Measurements from ENCODE around the gene PSTK. TPM values are rescaled to one million over a fixed set of nuclear protein-coding genes. Genes with fewer than 3 reads are reported as not detected.

Gene PSTK
- total and polyA plus RNA-seq, 7 donors: 1.6 to 3.6 (median 3.0) TPM

DNA sequence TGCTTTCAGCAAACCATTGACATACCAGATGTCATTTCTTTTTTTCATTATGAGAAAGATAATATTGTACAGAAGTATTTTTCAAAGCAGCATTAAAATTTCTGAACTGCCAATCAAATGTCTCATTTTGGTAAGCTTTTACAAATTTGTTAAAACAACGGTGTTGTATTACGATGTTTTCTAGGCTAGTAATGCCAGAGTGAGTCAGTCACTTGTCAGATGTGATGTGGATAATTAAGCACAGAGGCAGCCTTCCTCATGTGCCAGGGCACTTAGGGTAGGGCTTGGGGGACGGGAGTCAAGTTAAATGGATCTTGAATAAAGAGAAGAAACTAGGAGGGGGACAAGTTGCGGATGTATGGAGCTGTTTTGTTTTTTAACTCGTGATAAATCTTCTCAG, 10.1 kb downstream of the PSTK start:
- no peak overlapping the region for H3K27ac ChIP-seq
- H3K27me3 ChIP-seq: no peaks in the 10 kb centered on the region
- no peak overlapping the region for H3K4me3 ChIP-seq
- no peak for DNase-seq
- intact Hi-C loops (cut with DNase I): no loop called here
- no peaks in the 10 kb centered on the region for H3K9me3 ChIP-seq
- TF ChIP-seq EP300 (IDR thresholded peaks at IDR 0.05) (no peak), POLR2AphosphoS5 (IDR thresholded peaks at IDR 0.05) (no peak), POLR2A (IDR thresholded peaks at IDR 0.05) (no peak)
- TF ChIP-seq, protein P1, sequence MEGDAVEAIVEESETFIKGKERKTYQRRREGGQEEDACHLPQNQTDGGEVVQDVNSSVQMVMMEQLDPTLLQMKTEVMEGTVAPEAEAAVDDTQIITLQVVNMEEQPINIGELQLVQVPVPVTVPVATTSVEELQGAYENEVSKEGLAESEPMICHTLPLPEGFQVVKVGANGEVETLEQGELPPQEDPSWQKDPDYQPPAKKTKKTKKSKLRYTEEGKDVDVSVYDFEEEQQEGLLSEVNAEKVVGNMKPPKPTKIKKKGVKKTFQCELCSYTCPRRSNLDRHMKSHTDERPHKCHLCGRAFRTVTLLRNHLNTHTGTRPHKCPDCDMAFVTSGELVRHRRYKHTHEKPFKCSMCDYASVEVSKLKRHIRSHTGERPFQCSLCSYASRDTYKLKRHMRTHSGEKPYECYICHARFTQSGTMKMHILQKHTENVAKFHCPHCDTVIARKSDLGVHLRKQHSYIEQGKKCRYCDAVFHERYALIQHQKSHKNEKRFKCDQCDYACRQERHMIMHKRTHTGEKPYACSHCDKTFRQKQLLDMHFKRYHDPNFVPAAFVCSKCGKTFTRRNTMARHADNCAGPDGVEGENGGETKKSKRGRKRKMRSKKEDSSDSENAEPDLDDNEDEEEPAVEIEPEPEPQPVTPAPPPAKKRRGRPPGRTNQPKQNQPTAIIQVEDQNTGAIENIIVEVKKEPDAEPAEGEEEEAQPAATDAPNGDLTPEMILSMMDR (IDR thresholded peaks at IDR 0.05): no peak
- no peaks in the 10 kb centered on the region for H3K4me1 ChIP-seq
- H3K36me3 ChIP-seq: peaks cover 0 to 35% (median 12%) of the 10 kb centered on the region in 4 donors
- 66 to 68% methylated on average over 5 of the region's 5 CpGs for WGBS, 2 donors

DNA sequence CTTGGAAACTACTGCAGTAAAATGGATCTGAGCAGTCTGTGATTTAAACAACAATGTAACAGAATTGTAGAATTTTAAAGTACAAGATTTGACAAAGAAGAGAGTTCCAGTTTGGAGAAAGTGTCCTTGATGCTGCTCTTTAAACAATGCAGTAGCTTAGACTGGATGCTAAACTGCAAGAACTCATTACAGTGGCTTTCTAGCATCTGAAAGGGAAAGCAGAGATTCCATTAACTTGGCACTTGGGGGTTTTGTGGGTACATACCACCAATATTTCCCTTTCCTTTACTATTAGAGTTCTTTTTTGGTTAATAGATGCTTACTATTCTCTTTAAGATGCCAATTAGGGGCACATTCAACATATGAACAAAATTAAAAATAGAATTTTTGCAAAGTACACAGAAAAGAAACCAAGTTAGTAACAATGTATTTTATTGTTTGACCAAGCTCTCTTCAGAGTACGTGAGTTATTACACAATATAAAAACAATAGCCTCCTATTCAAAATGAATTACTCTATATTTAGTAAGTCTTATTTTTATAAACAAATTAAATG, 11.9 kb downstream of the PSTK start:
- no peak overlapping the region for H3K4me3 ChIP-seq
- WGBS, 2 donors: 60 to 84% methylated on average over 1 of the region's 1 CpG
- H3K36me3 ChIP-seq: peaks cover 0 to 53% (median 12%) of the 10 kb centered on the region in 4 donors
- no peak overlapping the region for H3K27ac ChIP-seq
- H3K9me3 ChIP-seq: no peaks in the 10 kb centered on the region
- no peaks in the 10 kb centered on the region for H3K27me3 ChIP-seq
- no peak for TF ChIP-seq POLR2A (IDR thresholded peaks at IDR 0.05)
- no peak for TF ChIP-seq POLR2AphosphoS5 (IDR thresholded peaks at IDR 0.05)
- TF ChIP-seq, protein P1 (IDR thresholded peaks at IDR 0.05): no peak
- no peak for TF ChIP-seq EP300 (IDR thresholded peaks at IDR 0.05)
- intact Hi-C loops (cut with DNase I): no loop called here
- DNase-seq: no peak
- no peaks in the 10 kb centered on the region for H3K4me1 ChIP-seq

DNA sequence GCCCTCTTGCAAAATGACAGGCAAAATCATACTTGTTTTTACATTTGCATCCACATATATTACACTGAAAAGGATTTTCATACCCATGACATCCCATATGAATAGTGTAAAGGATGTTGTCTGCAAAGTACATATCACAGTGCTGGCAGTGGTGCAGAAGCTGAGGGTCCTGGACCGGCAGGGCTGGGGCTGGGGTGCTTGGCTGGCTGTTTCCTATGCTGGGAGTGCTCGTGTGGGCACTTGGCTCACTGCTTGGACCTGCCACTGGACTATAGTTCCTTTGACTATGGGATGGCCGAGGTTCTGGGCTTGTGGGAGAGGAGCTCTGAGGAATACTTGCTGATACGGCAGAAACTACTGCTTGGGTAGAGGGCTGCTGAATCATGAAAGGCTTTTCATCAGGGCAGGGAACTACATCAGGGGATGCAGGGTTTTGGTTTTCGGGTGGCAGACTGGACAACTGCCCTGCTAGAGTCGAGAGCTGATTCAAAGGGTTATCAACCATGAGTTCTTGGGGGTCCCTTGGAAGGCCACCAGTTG, 13.7 kb downstream of the PSTK start:
- Histone ChIP-seq H3K4me3 (no peak overlapping the region), H3K36me3 (peaks cover 0 to 68% (median 12%) of the 10 kb centered on the region in 4 donors), H3K27me3 (no peaks in the 10 kb centered on the region), H3K27ac (no peak overlapping the region), H3K9me3 (no peaks in the 10 kb centered on the region), H3K4me1 (peaks cover 0 to 2% (median under 1%) of the 10 kb centered on the region in 4 donors)
- DNase-seq: no peak
- WGBS, 2 donors: 95% methylated on average over 6 of the region's 6 CpGs
- TF ChIP-seq EP300 (IDR thresholded peaks at IDR 0.05) (no peak), POLR2AphosphoS5 (IDR thresholded peaks at IDR 0.05) (no peak), POLR2A (IDR thresholded peaks at IDR 0.05) (no peak)
- TF ChIP-seq, protein P1 (IDR thresholded peaks at IDR 0.05): no peak
- intact Hi-C loops (cut with DNase I): no loop called here

DNA sequence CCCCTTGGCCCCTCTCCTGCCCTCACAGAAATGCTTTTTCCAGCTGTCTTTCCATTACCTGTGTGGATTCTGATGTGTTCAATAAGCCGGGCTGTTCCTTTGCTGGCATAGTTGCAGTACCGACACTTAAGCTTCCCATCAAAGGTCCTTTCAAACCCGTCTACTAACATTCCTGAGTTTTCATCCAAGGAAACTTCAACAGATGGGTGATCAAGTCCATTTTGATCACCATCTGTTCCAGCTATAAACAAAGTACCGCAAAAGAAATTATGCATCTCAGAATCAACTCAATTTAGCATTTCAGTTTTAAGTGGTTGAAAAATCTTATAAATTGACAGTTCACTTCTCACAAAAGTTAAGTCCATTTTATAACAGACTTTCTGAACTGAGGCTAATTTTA, 15.7 kb downstream of the PSTK start:
- no peak for TF ChIP-seq POLR2AphosphoS5 (IDR thresholded peaks at IDR 0.05)
- Histone ChIP-seq H3K9me3 (no peaks in the 10 kb centered on the region), H3K4me3 (no peak overlapping the region), H3K27me3 (no peaks in the 10 kb centered on the region), H3K4me1 (peaks cover 0 to 18% (median 11%) of the 10 kb centered on the region in 4 donors), H3K36me3 (peaks cover 0 to 61% (median 12%) of the 10 kb centered on the region in 4 donors), H3K27ac (no peak overlapping the region)
- intact Hi-C loops (cut with DNase I): no loop called here
- DNase-seq: no peak
- WGBS, 2 donors: 89 to 93% methylated on average over 4 of the region's 4 CpGs

DNA sequence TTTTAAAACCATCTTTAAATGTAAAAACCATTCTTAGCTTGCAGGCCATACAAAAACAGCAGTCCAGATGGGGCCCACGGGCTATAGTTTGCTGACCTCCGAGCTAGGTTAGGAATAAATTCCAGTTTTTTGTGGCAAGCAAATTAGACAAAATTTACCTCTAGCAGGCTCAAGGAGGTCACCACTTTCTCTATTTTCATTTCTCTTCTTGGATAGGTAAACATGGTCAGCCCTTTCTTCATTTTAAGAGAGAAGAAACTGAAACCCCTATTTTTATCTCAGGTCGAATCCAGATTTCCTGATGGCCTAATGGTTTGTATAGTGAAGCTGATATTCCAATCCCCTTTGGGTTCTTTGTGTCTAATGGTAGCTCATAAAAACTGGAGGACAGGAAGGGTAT, 17.7 kb downstream of the PSTK start:
- Histone ChIP-seq H3K27ac (no peak overlapping the region), H3K4me3 (no peak overlapping the region), H3K36me3 (peaks cover 0 to 54% (median 12%) of the 10 kb centered on the region in 4 donors), H3K4me1 (peaks cover 0 to 22% (median 11%) of the 10 kb centered on the region in 4 donors), H3K9me3 (no peaks in the 10 kb centered on the region), H3K27me3 (no peaks in the 10 kb centered on the region)
- 85 to 86% methylated on average over 3 of the region's 3 CpGs for WGBS, 2 donors
- TF ChIP-seq POLR2AphosphoS5 (IDR thresholded peaks at IDR 0.05) (no peak), EP300 (IDR thresholded peaks at IDR 0.05) (no peak), POLR2A (IDR thresholded peaks at IDR 0.05) (no peak)
- TF ChIP-seq, protein P1 (IDR thresholded peaks at IDR 0.05): no peak
- DNase-seq: no peak
- intact Hi-C loops (cut with DNase I): no loop called here
